ENCODE results near the gene TSPAN32. TPM values are rescaled to one million over a fixed set of nuclear protein-coding genes. Genes with fewer than 3 reads are reported as not detected.

TSPAN32 gene
- total RNA-seq, 1 experiment from 2014 or later: not detected

GRCh38 chr11:2277008-2277346, 24.8 kb upstream of the TSPAN32 start:
- no peaks in the 10 kb centered on the region for H3K9me2 ChIP-seq (ENCODE audit: insufficient read depth)
- no peak overlapping the region for H2AFZ ChIP-seq (ENCODE audit: low read depth, low read length, poor library complexity, severe bottlenecking)
- H3K9me3 ChIP-seq (ENCODE audit: control insufficient read depth in 1 of 2, insufficient read depth in 1 of 2, low read depth in 1 of 2, low read length in 2 of 2): no peaks in the 10 kb centered on the region
- ChIA-PET CTCF (interaction anchor here (0.5 kb wide), 1 partner anchor 70 kb away, joined by 4 read pairs; no protein-coding TSS in a partner anchor), RAD21 (ENCODE audit: low non-redundant PET in 1 of 2, low total read pairs in 2 of 2, uncharacterized antibody in 2 of 2, unreplicated experiment in 2 of 2) (no interaction called here), POLR2A (no interaction called here)
- BruUV-seq (replicated peaks): no TSS peak
- H3K27me3 ChIP-seq (ENCODE audit: insufficient read depth, low read length): no peaks in the 10 kb centered on the region
- no peak overlapping the region for H3K27ac ChIP-seq (ENCODE audit: low read depth, low read length)
- H4K20me1 ChIP-seq (ENCODE audit: insufficient read depth): no peaks in the 10 kb centered on the region
- no peaks in the 10 kb centered on the region for H3K36me3 ChIP-seq (ENCODE audit: control insufficient read depth in 1 of 2, insufficient read depth in 2 of 2, low read length in 2 of 2)
- TF ChIP-seq REST (IDR thresholded peaks at IDR 0.05; ENCODE audit: low read depth): no peak
- no peak for TF ChIP-seq EGR1 (IDR thresholded peaks at IDR 0.05; ENCODE audit: low read depth)
- no peak for TF ChIP-seq JUND (IDR thresholded peaks at IDR 0.05)
- TF ChIP-seq YY1 (IDR thresholded peaks at IDR 0.05; ENCODE audit: extremely low read depth, insufficient replicate concordance, low read depth, low read length): no peak
- no peak for TF ChIP-seq CTCF (IDR thresholded peaks at IDR 0.05 in 2 of 3, conservative IDR thresholded peaks at IDR 0.05 in 1 of 3; ENCODE audit: borderline replicate concordance in 1 of 3, insufficient read depth in 1 of 3, low read depth in 2 of 3, low read length in 2 of 3)
- TF ChIP-seq RAD21 (IDR thresholded peaks at IDR 0.05; ENCODE audit: low read depth): no peak
- no peak for TF ChIP-seq SP1 (IDR thresholded peaks at IDR 0.05; ENCODE audit: low read depth)
- TF ChIP-seq EZH2 (IDR thresholded peaks at IDR 0.05): no peak
- no peak for TF ChIP-seq SIN3A (IDR thresholded peaks at IDR 0.05; ENCODE audit: low read depth)
- no peak for TF ChIP-seq TCF7L2 (IDR thresholded peaks at IDR 0.05; ENCODE audit: borderline replicate concordance, extremely low read depth, insufficient read depth, insufficient read length)
- TF ChIP-seq SRF (IDR thresholded peaks at IDR 0.05; ENCODE audit: low read depth): no peak
- no peak for TF ChIP-seq POLR2A (IDR thresholded peaks at IDR 0.05; ENCODE audit: borderline replicate concordance, extremely low read depth, insufficient read depth, insufficient read length)
- no peak for TF ChIP-seq EZH2phosphoT487 (IDR thresholded peaks at IDR 0.05; ENCODE audit: borderline replicate concordance)
- no peak for TF ChIP-seq CEBPB (IDR thresholded peaks at IDR 0.05; ENCODE audit: low read depth)
- TF ChIP-seq ZNF274 (IDR thresholded peaks at IDR 0.05; ENCODE audit: low read depth, low read length): no peak
- intact Hi-C loops (cut with micrococcal nuclease): no loop called here
- H3K4me3 ChIP-seq (replicated peaks in 1 of 2; ENCODE audit: low read depth in 1 of 2, low read length in 2 of 2): no peak overlapping the region
- H3K79me2 ChIP-seq (ENCODE audit: insufficient read depth, low read length): no peaks in the 10 kb centered on the region
- no peak overlapping the region for H3K4me2 ChIP-seq (ENCODE audit: low read length)
- H3K4me1 ChIP-seq (ENCODE audit: control insufficient read depth in 1 of 2, insufficient read depth in 2 of 2, low read length in 2 of 2): peaks cover 0 to 3% of the 10 kb centered on the region in 2 experiments; a peak in 1 of 4 replicates
- no peak for DNase-seq (ENCODE audit: low read depth, low spot score)
- ATAC-seq: no peak
- H3K9ac ChIP-seq (ENCODE audit: low read length): no peak overlapping the region

Measured in HCT116 (cell line).